Upper lobe of left lung (tissue), 6 donors: ENCODE data around the gene IFNGR2. TPM values are rescaled to one million over a fixed set of nuclear protein-coding genes. Genes with fewer than 3 reads are reported as not detected.
A peak's percentile ranks its signal among the peaks of the same experiment; 100 is the strongest.

Experiments used
- ATAC-seq, 2 donors: fragments of 200-7000 bp; cut with Tn5 transposase; one replicate each; pipeline ENCODE4 v1.9.1; 2022; ENCODE audit warnings: mild to moderate bottlenecking in 2 of 2, moderate library complexity in 2 of 2; ENCODE audit not compliant: low FRiP score in 2 of 2
- DNase-seq, 2 donors: peaks; one replicate each; pipeline ENCODE4 v3.0.0-alpha.2; 2019 to 2020
- H3K27ac ChIP-seq, 4 donors: fragments of 200-600 bp; sonication (generic); one replicate each; pipeline ENCODE4 v1.5.1; 2016 to 2019
- H3K27me3 ChIP-seq, 4 donors: fragments of 200-600 bp; sonication (generic); one replicate each; pipeline ENCODE4 v1.5.1; 2017 to 2019
- H3K36me3 ChIP-seq, 4 donors: fragments of 200-600 bp; sonication (generic); one replicate each; pipeline ENCODE4 v1.5.1; 2016 to 2019
- H3K4me1 ChIP-seq, 4 donors: fragments of 200-600 bp; sonication (generic); one replicate each; pipeline ENCODE4 v1.5.1; 2018 to 2019
- H3K4me3 ChIP-seq, 4 donors: fragments of 200-600 bp; sonication (generic); one replicate each; pipeline ENCODE4 v1.5.1; 2017 to 2019; ENCODE audit warnings: mild to moderate bottlenecking in 2 of 4, moderate library complexity in 1 of 4
- H3K9me3 ChIP-seq, 4 donors: fragments of 200-600 bp; sonication (generic); one replicate each; pipeline ENCODE4 v1.5.1; 2018 to 2019
- CTCF ChIP-seq, 6 experiments: fragments of 450-650 bp in 4 of 6; fragments of 200-600 bp in 2 of 6; sonication (generic) in 2 of 6; IDR thresholded peaks; one replicate each; pipeline ENCODE4 v1.5.1; 2016 to 2019; ENCODE audit warnings: antibody characterized with exemption in 6 of 6
- EP300 ChIP-seq, 4 donors: sonication (generic); formaldehyde crosslinking; IDR thresholded peaks; one replicate each; pipeline ENCODE4 v1.5.1; 2017; ENCODE audit warnings: antibody characterized with exemption in 4 of 4, control low read depth in 2 of 4
- POLR2A ChIP-seq, 4 donors: fragments of 450-650 bp; IDR thresholded peaks; one replicate each; pipeline ENCODE4 v1.5.1; 2016 to 2017; ENCODE audit warnings: antibody characterized with exemption in 4 of 4, mild to moderate bottlenecking in 2 of 4
- POLR2AphosphoS5 ChIP-seq, 2 donors: sonication (generic); formaldehyde crosslinking; IDR thresholded peaks; one replicate each; pipeline ENCODE4 v1.5.1; 2017; ENCODE audit warnings: antibody characterized with exemption in 2 of 2
- WGBS, 2 donors: methylation state at CpG; one replicate each; pipeline ENCODE4 v1.1.5; 2017 to 2018; 5-methylcytosine and 5-hydroxymethylcytosine counted together
- total RNA-seq, 6 donors: library from RNA; depleted of rRNA in 4 of 6; stranded (reverse); fragments of >200 nt in 4 of 6; gene quantifications; one replicate each; pipeline versions ENCODE4 v1.1.0 to v1.2.1, GENCODE V29; 2016 to 2021
- donor health status: DM: no; HTN: no; CAD: no; lungs with moderate emphysema.
- donor health status: DM: no; HTN: yes; CAD: no; lungs with severe emphysema.

IFNGR2 gene
- total RNA-seq, 6 donors from 2014 or later: 35.6 to 89.8 (median 62.0) TPM

DNA sequence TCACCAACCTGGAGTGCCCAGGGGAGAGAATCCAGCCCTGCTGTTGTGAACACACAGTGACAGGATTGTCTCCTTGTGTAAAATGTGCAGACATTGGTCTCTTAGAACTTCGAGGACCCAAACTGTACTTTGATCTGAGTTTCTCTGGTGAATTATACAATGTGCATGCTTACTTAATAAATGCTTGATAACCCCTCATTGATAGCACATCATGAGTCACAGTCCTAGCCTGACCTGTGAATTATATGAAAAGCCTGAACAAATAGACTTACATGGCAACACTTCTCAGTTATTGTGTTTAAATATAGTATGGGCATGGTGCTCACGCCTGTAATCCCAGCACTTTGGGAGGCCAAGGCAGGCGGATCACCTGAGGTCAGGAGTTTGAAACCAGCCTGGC is 22.6 kb downstream of the IFNGR2 start:
- DNase-seq (no peak), ATAC-seq (no peak)
- peaks cover 0 to 7% (median 0%) of the 10 kb centered on the region in 4 donors for H3K4me1 ChIP-seq
- peaks cover 16 to 94% (median 65%) of the 10 kb centered on the region in 4 donors for H3K36me3 ChIP-seq
- H3K4me3 ChIP-seq: no peak overlapping the region
- TF ChIP-seq POLR2A (IDR thresholded peaks at IDR 0.05) (no peak), POLR2AphosphoS5 (IDR thresholded peaks at IDR 0.05) (no peak), CTCF (IDR thresholded peaks at IDR 0.05) (no peak), EP300 (IDR thresholded peaks at IDR 0.05) (no peak)
- no peaks in the 10 kb centered on the region for H3K27me3 ChIP-seq
- H3K9me3 ChIP-seq: no peaks in the 10 kb centered on the region
- WGBS, 2 donors: 82 to 94% methylated on average over 3 of the region's 3 CpGs
- no peak overlapping the region for H3K27ac ChIP-seq

DNA sequence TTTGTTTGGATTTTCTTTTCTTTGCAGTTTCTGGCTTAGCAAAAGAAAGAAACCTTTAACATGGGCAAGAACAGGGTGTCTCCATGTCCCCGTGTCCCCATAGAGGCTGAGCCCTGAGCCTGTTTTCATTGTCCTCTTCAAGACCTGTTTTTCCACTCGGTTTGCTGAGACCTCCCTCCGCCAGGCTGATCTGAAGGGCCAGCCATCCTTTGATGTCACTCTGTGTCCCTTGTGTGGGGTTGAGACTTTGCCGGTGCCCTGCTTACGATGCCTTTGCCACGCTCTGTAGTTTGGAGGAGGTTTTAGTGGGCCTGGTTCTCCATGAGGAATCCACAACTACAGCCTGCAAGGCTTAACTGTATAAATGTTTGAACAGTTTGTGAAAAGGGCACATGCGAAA is 23.8 kb downstream of the IFNGR2 start:
- H3K4me1 ChIP-seq: peaks cover 0 to 7% (median 0%) of the 10 kb centered on the region in 4 donors
- no peak for ATAC-seq
- no peak for TF ChIP-seq EP300 (IDR thresholded peaks at IDR 0.05)
- TF ChIP-seq POLR2A (IDR thresholded peaks at IDR 0.05): no peak
- no peak for TF ChIP-seq CTCF (IDR thresholded peaks at IDR 0.05)
- no peak for TF ChIP-seq POLR2AphosphoS5 (IDR thresholded peaks at IDR 0.05)
- H3K27ac ChIP-seq: no peak overlapping the region
- no peaks in the 10 kb centered on the region for H3K9me3 ChIP-seq
- peaks cover 17 to 95% (median 69%) of the 10 kb centered on the region in 4 donors for H3K36me3 ChIP-seq
- DNase-seq: no peak
- no peaks in the 10 kb centered on the region for H3K27me3 ChIP-seq
- no peak overlapping the region for H3K4me3 ChIP-seq
- WGBS, 2 donors: 80 to 83% methylated on average over 7 of the region's 7 CpGs

DNA sequence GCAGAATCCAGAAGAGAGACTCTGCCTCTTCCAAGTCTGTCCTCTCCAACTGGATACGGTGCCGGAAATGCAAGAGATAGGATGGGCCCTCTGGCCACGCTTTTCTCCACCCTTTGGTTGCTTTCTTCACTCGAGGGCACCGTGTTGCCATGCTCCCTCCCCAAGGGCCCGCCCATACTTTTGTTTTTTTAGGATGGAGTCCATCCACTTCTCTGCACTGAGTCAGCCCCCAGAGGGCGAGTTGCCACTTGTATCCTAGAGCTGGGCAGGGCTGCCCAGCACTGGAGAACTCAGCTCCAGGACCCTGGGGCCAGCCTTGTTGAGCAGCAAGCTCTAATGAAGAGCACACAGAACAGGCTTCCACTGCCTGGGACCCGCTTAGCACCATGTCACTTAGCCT is 25.5 kb downstream of the IFNGR2 start:
- TF ChIP-seq EP300 (IDR thresholded peaks at IDR 0.05) (no peak), CTCF (IDR thresholded peaks at IDR 0.05) (no peak), POLR2A (IDR thresholded peaks at IDR 0.05) (no peak), POLR2AphosphoS5 (IDR thresholded peaks at IDR 0.05) (no peak)
- H3K9me3 ChIP-seq: no peaks in the 10 kb centered on the region
- H3K4me1 ChIP-seq: peaks cover 0 to 7% (median under 1%) of the 10 kb centered on the region in 4 donors
- ATAC-seq (peak; percentile 27 to 79), DNase-seq (peak in 1 of 2 donors; percentile 77)
- no peaks in the 10 kb centered on the region for H3K27me3 ChIP-seq
- 68 to 69% methylated on average over 8 of the region's 8 CpGs for WGBS, 2 donors
- peaks cover 27 to 100% (median 74%) of the 10 kb centered on the region in 4 donors for H3K36me3 ChIP-seq
- no peak overlapping the region for H3K4me3 ChIP-seq
- peak overlapping the region in 2 of 4 donors; percentile 16 to 52 for H3K27ac ChIP-seq

DNA sequence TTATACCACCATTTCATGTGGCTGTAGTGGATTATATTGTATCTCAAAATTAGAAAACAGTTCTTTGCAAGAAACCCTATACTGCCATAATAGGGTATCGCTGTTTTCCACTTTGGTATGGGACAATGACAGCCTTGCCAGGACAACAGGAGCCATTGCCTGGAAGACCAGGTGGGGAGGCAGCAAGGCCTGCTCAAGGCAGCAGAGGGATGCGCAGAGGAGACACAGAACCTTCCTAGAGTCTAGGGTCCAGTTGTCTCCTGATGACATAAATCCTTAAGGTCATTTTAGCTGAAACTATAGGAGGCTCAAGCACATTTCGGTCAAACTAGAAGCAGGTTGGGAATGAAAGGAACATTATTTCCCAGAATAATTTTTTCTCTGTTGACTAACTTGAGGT is 27.6 kb downstream of the IFNGR2 start:
- 83 to 98% methylated on average over 3 of the region's 3 CpGs for WGBS, 2 donors
- H3K36me3 ChIP-seq: peaks cover 17 to 100% (median 72%) of the 10 kb centered on the region in 4 donors
- no peak overlapping the region for H3K4me3 ChIP-seq
- no peak for DNase-seq
- H3K27ac ChIP-seq: no peak overlapping the region
- no peaks in the 10 kb centered on the region for H3K27me3 ChIP-seq
- no peak for ATAC-seq
- H3K4me1 ChIP-seq: peaks cover 10 to 22% (median 15%) of the 10 kb centered on the region in 4 donors
- no peaks in the 10 kb centered on the region for H3K9me3 ChIP-seq
- TF ChIP-seq POLR2AphosphoS5 (IDR thresholded peaks at IDR 0.05) (no peak), CTCF (IDR thresholded peaks at IDR 0.05) (no peak), POLR2A (IDR thresholded peaks at IDR 0.05) (no peak), EP300 (IDR thresholded peaks at IDR 0.05) (no peak)

- ATAC-seq (no peak), DNase-seq (no peak)
- 89 to 94% methylated on average over 6 of the region's 6 CpGs for WGBS, 2 donors
- Histone ChIP-seq H3K27ac (peak overlapping the region in 2 of 4 donors; percentile 74 to 79), H3K9me3 (no peaks in the 10 kb centered on the region), H3K27me3 (no peaks in the 10 kb centered on the region), H3K4me1 (peaks cover 10 to 22% (median 15%) of the 10 kb centered on the region in 4 donors), H3K36me3 (peaks cover 32 to 100% (median 77%) of the 10 kb centered on the region in 4 donors), H3K4me3 (no peak overlapping the region)
- TF ChIP-seq POLR2A (IDR thresholded peaks at IDR 0.05): no peak
- TF ChIP-seq CTCF (IDR thresholded peaks at IDR 0.05): no peak
- TF ChIP-seq POLR2AphosphoS5 (IDR thresholded peaks at IDR 0.05): no peak
- TF ChIP-seq EP300 (IDR thresholded peaks at IDR 0.05): no peak
Observed at GRCh38 chr21:33432496-33432895, 29.3 kb downstream of the IFNGR2 start.
